HUDEP-2 (cell line): ENCODE results near the gene GBP7.
"Not testable (repeated sequence)": the region's sequence is repeated elsewhere in the genome, so short reads cannot be mapped to it uniquely, and the experiment has no call there.

Source experiments
- DNase-seq, 76 experiments: peaks; one replicate each; lab custom pipeline; 2025; ENCODE audit not compliant: unreplicated experiment in 76 of 76; lab: John Stamatoyannopoulos, UW

Gene GBP7

DNA sequence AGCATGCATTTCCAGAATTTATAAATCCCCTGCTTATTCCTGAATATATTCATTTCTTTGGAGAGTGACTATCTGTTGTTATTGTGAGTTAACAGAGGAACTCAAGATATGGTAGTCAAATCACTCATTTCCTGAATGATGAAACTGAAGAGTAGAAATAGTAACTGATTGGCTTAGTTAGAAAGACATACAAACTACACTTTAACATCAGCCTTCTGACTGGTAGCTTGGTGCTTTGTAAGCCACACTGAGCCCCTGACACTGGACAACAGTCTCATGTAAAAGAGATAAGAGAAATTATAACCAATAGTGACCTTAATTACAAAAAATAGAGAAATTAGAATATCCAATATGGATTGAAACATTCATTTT lies 4.8 kb downstream of the GBP7 start:
- DNase-seq: no peak

DNA sequence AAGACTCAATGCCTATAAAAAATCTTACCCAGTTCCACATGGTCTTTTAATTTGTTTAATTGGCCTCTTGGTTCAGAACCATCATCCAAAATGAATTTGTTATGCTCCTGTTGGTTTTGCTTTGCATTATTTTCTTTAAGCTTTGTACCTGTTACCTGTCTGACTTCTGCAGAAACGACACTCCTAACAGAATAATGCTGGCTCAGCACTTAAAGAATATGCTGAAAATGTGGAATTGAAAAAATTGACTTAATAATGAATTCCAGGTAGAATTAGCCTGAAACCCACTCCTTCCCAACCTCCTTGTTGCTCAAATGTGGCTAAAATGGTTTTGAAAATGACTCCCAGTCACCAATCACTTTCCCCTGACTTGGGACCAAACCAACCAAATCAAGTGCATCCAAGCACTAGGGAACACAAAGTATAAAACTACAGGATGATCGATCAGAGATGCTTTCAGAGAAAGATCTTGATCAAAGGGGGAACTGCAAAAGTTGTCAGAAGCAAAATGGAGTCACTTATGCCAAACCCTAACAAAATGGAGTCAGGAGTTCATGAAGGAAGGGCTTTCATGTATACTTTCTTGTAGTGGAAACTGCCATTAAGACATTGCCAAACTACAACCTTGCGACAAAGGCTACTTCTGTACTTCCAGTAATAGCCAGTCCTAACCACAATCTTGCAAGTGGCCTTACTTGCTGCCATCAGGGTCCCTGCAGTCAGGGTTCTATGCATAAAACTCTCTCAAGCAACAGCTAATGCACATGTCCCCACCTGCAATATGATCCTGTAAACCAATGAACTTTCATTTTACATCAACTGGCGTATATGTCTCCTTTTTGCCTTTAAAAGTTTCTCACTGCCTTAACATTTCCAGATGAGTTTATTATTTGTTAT lies 5.4 kb downstream of the GBP7 start:
- no peak for DNase-seq

DNA sequence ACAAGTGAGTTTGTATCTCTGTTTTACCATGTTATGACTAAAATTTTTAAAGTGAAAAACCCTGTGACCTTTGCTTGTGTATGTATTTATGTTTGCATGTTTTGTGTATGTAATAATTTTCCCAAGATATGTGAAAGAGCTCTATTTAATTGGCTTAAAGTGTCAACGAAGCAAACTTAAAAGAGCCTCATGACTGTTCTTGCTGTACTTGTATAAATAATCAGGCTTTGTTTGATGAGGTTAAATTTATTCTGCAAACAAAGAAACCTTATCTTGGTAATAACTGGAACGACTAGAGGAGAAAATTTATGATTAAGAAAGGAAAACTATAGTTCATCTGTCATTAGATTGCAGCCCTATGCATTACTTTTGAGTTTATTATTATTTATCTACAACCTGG lies 6.6 kb downstream of the GBP7 start:
- DNase-seq: no peak

DNA sequence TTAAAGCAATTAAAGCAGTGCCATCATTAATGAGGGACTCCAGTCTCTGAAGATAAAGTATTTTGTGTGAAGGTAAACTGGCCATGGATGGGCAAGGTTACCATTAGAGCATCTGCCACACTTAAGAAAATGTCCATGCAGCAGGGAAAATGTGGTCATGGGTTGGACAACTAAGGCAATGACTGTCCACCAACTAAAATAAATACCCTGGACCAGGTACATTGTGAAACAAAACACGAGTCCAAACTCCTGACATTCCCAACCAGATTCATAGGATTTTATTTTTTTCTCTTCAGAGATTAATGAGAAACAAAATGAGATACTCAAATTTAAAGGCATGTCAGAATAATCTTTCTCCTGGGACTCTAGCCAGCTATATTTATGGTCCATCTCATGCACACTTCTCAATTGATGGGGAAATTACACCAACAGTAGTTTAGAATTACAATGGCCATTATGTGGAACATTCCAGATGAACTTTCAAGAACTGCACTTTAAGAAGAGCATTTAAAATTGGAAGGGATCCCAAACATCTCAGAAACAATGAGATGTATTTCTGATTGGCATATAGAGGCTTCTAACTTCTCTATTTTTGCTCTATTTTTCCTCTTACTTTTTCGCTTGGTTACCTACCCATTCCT lies 8.1 kb downstream of the GBP7 start:
- no peak for DNase-seq

DNA sequence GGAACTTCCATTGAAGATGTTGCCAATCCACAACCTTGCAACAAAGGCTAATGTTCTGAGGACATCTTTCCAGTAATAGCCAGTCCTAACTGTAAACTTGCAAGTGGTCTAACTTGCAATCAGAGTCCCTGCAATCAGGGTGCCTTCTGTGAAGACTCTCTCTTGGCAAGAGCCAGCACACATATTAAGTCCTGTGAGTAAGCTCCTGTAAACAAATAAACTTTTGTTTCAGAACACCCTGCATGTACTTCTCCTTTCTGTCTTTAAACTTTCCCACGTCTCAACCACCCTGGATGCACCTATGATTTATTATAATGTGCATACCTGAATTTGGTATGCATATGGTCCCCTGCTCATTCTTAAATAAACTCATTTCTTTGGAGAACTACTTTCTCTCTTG lies 9.1 kb downstream of the GBP7 start:
- no peak for DNase-seq

DNA sequence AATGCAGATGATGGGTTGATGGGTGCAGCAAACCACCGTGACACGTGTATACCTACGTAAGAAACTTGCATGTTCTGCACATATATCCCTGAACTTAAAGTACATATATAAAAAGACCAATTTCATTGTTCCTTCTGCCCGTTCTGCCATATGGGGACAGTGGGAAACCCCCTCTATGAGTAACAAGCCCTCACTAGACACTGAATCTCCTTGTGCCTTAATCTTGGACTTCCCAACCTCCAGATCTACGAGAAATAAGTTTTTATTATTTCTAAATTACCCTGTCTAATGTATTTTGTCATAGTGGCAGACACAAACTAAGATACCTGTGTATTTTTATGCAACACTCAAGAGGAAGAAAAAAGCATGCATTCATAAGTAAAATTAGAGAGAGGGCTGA lies 10.0 kb downstream of the GBP7 start:
- DNase-seq: no peak

DNA sequence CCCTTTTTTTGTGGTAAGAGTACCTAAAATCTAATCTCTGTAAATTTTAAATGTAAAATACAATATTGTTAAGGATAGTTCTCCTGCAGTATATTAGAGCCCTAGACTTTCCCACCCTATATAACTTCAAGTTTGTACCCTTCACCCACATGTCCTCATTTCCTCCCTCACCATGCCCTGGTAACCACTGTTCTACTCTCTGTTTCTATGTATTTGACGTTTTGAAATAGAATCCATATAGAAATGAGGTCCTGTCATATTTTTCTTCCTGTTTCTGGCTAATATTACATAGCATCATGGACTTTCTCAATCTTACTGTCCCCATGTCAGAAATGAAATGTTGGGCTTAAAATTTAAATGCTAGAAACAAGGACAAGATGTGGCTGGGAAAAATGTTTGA lies 24.8 kb downstream of the GBP7 start:
- DNase-seq: no peak

DNA sequence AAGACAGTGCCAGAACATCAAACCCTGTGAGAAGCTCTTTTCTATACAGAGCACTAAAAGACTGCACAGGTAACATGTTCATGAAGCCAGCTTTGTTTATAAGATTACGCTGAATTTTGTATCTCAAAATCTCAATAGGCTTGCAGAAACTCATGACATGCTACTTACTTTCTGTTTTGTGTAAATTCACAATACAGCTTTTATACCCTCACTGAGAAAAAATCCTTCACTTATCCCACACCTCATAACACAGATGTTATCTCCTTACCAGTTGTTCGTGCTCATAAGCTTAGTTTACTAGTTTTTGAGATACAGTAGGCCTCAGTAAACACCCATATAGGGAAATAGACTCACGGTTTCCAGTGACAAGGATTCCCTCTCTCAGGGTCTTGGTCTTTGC lies 25.8 kb downstream of the GBP7 start:
- no peak for DNase-seq

DNA sequence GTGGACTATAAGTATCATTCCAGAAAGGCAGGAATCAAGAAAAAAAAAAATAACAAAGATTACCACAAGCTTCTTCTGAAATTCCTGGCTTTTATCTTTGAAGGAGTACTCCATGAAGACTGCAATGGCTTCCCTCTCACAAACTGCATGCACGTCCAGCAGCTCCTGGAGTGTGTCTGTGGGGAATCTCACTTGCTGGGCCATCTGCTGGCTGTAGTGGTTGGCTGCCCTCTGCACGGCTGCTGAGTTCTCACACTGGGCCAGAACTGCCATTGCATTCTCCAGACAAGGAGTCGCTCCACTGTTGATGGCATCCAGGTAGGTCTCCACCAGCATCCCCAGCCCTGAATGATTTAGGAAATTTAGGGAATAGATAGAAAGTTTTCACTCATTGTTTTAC lies 26.6 kb downstream of the GBP7 start:
- DNase-seq: peak in 2 of 76 experiments; percentile 4 to 9

DNA sequence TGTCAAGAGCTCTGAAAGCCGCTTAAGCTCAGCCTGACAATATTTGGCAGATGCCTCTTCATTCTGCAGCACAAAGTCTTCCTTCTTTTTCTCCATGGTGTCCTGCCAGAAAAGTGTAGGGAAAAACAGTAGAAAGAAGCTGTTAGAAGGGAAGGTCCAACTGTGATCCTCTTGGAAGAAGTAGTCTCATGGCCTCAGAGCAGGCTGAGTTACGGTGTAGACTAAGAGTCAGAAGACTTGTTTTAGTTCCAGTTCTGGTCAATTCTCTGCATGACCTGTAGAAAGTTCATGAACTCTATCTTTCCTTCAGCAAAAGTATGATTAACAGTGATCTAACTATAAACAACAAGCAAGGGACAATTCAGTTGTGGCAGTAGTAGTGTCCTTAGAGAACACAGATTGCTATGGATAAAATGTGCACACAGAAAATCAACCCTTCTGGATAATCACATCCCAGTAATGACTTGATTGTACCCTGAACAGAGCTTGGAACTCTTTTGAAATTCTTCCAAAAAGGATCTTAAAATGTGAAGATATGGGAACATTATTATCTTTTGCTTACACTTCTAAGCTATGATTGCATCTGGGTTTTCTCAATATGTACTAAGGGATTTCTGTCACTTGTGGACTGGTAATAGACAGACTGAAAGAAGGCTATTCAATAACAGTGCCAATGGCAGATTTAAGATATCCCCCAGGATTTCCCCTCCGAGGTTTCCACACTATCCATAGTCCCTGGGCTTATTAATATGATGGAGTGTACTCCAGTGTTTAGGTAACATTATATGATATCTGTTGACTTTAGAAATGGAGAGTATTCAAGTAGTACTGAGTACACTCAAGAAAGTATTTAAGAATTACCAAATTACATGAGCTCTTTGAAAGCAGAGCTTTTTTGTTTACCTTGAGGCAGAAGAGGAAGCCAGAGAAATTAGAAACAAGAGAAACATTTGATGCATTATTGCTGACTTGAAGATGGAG lies 27.8 kb downstream of the GBP7 start:
- no peak for DNase-seq

DNA sequence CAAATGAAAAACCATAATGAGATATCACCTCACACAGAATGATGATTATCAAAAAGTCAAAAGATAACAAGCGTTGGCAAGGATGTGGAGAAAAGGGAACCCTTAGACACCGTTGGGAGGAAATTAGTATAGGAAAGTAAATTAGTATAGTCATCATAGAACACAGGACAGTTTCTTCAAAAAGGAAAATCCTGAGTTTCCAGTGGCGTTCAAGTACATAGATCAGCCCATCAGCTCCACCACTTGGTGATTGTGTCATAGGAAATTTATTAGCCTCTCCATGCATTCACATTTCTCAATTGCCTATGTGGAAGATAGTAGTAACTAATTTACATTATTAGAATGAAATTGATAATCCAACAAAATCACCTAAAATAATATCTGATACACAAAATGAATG lies 29.1 kb downstream of the GBP7 start:
- no peak for DNase-seq

DNA sequence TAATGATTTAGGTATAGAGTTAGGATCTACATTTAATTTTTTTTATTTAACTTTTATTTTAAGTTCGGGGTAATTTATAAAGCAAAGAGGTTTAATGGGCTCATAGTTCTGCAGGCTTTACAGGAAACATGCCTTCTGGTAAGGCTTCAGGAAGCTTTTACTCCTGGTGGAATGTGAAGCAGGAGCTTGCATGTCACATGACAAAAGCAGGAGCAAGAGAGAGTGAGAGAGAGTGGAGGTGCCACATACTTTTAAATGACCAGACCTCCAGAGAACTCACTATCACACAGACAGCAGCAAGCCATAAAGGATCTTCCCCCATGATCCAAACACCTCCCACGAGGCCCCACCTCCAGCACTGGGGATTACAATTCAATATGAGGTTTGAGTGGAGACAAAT lies 32.3 kb downstream of the GBP7 start:
- DNase-seq: no peak

DNA sequence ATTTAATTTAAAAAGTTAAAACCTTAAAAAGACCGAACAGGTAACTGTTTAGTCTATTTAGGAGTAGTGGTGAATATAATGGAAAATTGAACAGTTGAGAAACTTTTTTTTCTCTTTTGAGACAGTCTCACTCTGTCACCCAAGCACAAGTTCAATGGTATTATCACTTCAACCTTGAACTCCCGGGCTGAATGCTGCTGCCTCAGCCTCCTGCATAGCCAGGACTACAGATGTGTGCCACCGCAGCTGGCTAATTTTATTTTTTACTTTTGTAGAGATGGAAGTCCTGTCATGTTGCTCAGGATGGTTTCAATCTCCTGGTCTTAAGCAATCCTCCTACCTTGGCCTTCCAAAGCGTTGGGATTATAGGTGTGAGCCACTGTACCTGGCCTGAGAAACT lies 33.6 kb downstream of the GBP7 start:
- DNase-seq: no peak

DNA sequence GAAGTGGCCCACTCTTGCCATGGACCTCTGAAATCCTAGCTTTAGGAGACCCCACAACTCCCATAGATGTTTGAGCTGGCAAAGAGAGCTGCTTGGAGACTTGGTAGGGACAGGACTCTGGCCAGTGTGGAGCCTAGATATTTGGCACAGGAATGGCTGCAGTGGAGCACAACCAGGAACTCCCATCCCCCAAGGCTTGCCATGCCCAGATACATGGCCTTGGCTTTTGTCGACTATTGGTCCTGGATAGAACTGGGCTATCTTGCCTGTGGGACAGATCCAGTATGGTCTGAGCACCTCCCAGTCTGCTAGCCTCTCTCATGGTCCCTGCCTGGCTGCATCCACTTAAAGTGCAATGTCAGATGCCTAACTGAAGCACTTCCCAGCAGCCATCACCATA lies 42.1 kb downstream of the GBP7 start:
- DNase-seq: no peak

DNA sequence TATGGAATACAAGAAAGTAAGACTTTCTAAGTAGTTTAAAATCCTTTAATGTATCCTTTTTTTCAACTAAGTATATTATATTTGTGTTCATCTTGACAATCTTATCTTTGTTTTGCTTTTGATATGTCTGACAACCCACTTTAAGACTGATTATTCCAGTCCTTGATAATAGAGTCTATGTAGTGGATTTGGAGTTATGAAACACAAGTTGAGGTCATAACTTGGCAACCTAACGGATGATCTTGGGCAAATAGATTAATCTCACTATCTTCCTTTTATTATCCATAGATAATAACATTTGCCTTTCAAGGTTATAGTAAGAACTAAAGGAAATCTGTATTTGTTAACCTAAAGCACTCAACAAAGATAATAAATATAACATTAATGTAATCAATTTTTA lies 45.1 kb downstream of the GBP7 start:
- DNase-seq: no peak

DNA sequence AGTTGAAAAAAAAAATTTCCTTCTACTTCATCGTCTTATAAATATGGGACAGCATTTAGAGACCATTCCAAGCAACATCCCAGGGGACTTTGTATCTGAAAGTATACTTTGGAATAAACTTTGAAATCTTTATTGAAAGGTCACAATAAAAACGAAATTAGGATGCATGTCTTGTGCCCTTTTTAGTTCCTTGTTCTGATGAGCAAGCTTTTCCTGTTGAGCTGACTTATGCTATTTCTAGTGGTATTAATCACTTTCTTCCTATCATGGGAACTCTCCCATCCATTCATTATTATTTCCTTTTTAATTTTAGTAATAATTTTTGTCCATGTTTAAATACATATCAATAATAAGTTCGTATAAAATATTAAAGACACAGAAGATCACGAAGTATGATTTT lies 45.9 kb downstream of the GBP7 start:
- no peak for DNase-seq

DNA sequence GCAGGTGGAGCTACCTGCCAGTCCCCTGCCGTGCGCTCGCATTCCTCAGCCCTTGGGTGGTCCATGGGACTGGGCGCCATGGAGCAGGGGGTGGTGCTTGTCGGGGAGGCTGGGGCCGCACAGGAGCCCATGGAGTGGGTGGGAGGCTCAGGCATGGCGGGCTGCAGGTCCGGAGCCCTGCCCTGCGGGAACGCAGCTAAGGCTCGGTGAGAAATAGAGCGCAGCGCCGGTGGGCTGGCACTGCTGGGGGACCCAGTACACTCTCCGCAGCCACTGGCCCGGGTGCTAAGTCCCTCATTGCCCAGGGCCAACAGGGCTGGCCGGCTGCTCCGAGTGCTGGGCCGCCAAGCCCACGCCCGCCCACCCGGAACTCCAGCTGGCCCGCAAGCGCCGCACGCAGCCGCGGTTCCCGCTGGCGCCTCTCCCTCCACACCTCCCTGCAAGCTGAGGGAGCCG lies 47.8 kb downstream of the GBP7 start:
- DNase-seq: not testable (repeated sequence)

DNA sequence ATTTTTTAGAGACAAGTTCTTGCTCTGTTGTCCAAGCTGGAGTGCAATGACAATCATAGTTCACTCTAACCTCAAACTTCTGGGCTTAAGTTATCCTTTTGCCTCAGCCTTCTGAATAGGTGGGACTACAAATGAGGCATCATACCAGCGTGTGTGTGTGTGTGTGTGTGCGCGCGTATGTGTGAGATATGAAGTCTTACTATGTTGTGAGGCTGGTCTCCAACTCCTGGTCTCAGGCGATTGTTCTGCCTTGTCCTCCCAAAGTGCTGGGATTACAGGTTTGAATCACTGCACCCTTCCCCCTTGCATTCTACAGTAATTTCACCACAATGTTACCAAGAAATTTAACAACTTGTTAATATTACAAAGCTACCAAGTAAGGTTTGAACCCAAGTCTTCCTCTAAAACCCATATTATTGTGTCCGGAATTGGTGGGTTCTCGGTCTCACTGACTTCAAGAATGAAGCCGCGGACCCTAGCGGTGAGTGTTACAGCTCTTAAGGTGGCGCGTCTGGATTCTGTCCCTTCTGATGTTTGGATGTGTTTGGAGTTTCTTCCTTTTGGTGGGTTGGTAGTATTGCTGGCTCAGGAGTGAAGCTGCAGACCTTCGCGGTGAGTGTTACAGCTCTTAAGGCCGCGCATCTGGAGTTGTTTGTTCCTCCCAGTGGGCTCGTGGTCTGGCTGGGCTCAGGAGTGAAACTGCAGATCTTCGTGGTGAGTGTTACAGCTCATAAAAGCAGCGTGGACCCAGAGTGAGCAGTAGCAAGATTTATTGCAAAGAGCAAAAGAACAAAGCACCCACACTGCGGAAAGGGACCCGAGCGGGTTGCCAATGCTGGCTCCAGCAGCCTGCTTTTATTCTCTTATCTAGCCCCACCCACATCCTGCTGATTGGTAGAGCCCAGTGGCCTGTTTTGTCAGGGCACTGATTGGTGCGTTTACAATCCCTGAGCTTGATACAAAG lies 48.9 kb downstream of the GBP7 start:
- not testable (repeated sequence) for DNase-seq

DNA sequence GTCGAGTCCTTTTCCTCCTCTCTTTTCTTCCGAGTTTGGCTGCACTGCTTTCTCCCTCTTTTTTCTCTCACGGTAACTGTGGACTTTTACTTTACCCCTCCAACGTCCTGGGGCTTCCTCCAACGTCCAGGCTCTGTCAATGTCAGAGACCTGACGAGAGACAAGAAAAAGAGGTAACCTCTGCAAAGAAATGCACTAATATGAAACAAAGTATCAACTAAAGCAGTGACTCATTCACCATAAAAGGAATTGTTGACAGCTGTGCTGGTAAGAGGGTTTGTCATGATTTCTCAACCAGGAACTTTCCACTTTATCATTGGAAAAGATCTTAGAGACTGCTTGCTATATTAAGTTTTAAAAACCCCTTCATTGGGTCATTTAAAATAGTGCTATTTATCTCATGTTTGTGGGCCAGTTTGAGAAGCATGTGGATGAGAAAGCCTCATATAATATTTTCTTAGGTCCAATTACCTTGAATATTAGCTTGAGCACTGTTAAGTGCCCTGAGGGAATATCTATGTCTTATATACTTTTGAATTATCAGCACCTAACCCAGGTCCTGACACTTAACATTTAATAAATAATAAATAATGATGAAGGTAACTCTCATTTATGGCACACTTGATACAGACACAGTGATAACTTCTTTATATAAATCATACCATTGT lies 49.8 kb downstream of the GBP7 start, which contains the start of gene GBP2:
Gene GBP2 (minus strand): TSS at position 202 of the 668 bp plus-strand sequence. CDS start 4,148 bp downstream, outside the sequence.
- peak in 1 of 76 experiments; percentile 2 for DNase-seq
